NCI-H226 (cell line): ENCODE data around the gene POLR3C.
"Not testable (repeated sequence)": the region's sequence is repeated elsewhere in the genome, so short reads cannot be mapped to it uniquely, and the experiment has no call there.

Experiments used
- DNase-seq: peaks from one replicate; pipeline ENCODE4 v3.0.0-alpha.2; 2015

Gene POLR3C

DNA sequence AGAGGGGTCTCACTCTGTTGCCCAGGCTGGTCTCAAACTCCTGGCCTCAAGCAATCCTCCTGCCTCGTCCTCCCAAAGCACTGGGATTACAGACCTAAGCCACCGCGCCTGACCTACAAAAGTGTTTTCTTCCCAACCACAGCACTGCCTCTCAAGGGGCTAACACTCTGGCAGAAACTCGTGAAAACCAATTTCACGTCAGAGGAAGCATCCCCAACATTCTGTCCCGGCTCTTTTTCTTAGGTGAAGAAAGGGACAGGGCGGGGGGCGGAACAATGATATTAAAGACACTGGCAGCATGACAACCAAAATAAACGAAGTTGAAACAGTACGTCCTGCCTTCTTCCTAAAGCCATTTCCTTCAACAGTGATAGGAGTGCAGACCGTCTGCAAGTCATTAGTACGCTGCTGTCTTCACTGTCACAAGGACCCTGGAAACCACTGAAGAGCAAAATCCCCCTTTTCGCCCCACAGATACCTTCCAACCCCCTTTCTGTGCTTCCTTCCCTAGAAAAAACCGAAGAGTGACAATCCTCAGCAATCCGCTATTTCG lies 1.1 kb upstream of the POLR3C start:
- not testable (repeated sequence) for DNase-seq

DNA sequence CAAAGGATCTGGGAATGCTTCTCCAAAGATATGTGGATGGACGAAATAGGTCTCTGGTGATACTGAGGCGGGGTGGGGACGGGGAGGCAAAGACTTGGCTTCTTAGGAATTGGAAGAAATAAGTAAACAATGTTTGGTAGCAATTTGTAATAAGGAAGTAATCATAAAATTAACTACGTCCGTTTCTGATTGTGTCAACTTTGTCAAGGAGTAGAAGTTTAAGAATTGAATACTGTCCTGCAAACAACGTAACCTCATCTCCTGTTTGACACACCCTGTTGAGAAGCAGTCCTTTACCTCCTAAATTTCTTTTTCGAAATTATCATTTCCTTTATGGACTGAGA lies 471 bp downstream of the POLR3C start:
- no peak for DNase-seq

DNA sequence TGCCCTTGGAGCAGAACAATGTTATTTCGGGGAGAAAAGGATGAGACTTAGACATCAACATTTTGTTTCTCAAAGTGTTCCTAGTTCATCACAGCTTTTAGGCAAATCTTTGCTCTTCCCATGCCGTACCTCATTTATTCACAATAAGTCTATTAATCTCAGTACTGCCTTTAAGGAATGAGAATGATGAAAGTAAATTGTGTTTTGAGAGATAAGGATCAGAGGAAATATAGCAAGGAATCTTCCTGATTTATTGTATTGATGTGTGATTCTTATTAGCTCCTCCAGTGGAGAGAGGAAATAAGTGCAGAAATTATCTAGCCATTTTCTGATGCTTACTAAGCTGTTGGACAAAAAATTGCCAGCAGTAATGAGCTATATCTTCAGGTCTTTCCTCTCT lies 2.0 kb downstream of the POLR3C start:
- DNase-seq: no peak

DNA sequence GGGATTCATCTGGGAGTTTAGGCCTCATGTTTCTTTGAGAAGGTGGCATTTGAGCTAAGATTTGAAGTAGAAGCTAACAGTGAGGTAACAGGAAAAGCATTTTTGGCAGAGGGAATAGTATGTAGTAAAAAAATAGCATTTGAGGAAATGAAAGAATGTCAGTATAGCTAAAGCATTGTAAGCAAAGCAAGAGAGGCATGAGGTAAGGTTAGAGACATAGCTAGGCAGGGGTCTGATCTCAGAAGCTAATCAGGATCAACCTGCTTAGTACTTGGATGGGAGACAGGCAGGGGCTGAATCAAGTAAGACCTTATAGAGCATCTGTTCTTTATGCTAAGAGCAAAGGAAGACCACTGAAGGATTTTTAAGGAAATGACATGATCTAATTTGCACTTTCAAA lies 4.0 kb downstream of the POLR3C start:
- DNase-seq: no peak

DNA sequence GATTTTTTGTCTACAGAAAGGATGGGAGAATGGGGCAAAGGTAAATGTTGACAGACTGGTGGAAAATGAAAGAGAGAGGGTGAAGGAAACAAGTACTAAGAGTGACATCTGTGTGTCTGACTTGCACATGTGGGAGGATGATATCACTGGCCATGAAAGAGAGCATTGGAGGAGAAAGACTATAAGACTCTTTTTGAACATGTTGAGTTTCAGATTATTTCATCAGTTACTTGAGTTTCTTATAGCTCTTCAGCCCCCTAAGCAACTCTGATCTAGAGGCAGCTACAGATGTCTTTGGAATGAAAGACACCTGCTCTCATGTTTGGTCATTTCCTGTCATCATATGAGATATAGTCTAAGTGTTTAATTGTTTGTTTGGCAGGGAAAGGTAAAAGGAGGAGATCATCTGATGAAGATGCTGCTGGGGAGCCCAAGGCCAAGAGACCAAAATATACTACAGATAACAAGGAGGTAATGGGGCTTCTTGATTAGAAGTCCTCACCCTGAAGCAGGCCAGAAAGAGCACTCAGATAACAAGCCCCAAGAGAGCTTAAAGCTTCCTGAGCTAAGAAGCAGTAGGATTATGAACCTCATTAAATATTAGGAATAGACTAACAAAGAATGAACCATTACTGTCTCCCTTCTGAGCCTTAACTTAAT lies 4.5 kb downstream of the POLR3C start:
- no peak for DNase-seq

DNA sequence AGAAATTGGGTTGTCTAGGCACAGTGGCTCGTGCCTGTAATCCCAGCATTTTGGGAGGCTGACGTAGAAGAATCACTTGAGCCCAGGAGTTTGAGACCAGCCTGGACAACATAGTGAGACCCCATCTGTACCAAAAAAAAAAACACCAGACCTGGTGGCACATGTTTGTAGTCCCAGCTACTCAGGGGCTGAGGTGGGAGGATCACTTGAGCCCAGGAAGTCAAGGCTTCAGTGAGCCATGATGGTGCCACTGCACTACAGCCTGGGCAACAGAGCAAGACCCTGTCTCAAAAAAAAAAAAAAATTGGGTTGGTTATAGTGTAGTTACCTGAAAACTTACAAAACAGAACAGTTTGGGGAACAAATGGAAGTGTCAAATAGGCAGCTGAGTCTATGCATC lies 6.8 kb downstream of the POLR3C start:
- DNase-seq: not testable (repeated sequence)

DNA sequence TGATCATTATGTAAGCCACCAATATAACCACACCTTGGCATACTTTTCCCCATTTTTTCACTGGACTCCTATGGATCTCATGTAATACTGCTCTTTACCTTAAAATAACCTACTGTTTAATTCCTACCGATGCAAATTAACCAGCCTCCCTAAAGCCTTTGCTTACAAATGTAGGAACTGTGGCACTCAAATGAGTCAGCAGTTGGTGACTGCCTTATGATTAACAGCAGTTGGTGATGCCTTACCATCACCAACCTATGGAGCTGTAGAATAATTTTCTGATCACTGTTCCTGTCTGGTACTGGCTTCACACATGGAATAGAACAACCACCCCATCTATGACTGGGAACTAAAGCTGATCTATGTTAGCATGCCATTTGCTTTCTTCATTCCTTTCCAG lies 13.7 kb downstream of the POLR3C start:
- no peak for DNase-seq

DNA sequence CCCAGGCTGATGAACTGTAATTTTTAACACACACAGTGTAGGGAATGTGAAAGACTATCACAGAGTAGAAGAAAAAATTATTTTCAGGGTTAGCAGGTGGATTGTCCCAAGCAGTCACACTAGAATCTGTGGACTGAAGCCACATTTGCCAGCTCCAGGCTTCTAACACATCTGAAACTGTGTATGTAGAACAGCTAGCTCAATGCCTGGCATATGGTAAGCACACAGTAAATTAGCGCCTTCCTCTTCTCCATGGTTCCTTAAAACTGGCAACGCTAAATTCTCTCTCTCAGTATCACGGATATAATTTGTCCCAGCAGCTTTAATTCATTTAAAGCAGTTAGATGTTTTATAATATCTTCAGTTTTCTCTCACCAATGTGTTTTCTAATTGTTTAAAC lies 19.0 kb downstream of the POLR3C start:
- DNase-seq: no peak

DNA sequence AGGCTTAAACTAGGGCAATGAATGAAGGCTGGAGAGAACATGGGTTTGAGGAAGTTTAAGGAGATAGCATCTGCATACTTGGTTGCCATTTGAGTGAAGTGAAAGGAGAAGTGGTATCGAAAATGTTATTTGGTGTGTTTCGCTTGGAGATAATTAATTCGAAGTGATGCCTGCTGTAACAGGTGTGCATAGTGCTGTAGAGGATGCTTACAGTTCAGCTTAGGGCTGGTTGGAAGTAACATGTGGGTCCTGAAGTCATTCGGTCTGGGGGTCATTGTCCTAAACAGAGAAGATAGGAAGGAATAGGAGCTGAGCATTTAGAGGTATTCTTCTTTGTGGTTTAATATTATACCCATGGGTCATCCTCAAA lies 21.1 kb downstream of the POLR3C start:
- no peak for DNase-seq

DNA sequence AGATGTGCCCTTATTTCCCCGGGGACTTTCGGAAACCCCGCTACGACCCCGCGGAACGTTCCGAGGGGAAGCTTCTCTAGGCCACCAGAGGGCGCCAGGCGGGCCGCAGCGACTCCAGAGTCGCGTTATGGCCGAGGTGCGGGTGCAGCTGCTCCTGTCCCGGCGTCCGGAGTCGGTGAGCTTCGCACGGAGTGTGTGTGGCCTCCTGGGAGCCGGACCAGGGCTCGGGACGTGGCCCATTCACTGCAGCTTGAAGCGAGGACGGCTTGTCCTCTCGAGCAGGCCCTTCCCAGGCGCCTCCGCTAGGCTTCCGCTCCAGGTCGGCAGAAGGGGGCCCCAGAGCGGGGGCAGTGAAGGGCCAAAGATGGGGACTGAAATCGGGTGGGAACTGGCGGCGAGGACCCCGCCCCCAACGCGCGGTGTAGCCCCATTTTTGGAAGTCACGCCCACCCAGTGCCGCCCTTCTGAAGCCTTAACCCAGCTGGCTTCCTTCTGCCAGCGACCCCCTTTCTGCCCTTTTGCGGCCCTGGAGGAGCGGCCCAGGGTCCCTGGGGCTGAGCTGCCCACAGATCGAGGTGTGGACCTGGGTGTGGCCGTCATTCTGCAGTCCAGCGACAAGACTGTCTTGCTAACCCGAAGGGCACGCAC lies 21.6 kb downstream of the POLR3C start, which contains the start of gene NUDT17:
NUDT17 (plus strand) TSS at position 117 of the 648 bp plus-strand sequence; CDS start at position 128, 11 bp downstream.
- DNase-seq: peak; percentile 60

DNA sequence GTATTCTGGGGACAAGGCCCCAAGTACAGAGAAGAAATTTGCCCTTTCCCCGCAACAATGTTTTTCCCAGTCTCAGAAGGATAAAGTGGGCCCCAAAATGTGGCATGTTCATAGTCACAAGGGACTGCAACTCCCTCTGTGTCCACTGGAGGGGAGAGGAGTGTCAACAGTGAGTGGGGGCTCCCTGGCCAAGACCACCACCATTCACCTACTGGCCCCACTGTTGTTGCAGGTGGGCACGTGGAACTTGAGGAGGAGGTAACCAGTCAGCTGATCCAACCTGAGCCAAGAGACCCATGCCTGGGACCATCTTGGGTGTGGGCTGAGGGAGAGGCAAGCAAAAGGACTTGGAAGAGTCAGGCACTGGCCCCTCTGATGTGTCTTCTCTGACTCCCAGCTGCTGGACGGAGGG lies 22.2 kb downstream of the POLR3C start:
- no peak for DNase-seq

DNA sequence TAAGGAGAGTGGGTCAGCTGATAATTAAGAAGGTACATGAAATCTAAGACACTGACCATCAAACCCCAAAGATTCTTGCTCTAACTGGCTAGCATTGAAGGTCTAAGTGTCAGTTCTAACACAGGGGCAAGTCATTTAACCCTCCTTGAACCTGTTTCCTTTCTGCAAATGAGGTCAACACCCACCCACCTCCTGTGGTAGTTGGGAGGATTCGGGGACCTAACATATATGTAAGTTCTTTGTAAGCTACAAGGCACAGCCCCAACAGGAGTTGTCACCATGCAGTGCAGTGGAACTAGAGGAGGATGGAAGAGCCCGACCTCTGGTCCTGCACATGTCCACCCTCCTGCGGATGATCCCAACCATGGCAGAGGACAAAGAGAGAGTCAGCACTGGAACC lies 23.8 kb downstream of the POLR3C start:
- DNase-seq: no peak

DNA sequence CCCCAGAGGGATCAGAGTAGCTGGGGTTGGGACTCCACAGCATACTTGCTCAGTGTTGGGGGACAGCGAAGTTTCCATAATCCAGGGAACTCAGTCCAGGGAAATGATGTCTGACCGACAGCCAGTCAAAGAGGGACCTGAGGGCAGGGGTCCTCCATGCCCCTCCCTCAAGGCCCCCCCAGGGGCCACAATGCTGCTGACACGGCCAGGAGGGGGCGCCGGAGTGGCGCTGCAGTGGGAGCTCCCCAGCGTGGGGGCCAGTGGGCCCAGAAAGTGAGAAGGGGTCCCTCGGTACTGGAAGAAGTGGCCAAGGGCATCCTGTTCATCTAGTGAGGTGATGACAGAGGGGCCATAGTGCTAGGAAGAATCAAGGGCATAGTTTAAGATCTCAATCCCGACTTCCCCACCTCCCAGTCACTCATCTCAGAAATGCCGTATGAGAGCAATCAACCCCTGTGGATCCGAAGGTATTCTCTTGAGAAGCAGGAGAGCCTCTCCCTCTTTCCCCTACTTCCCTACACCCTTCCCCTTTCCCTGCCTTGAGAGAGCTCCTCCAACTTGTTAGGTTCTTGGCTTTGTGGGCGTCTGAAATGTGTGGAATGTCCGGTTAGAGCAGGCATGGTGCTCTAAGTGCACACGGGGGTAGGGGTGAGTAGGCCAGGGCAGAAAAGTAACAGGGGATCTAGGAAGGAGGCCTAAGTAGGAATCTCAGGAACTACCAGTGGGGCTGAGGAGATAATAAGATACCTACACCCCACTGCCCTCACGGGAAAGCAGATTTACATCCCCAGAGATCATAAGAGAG lies 25.6 kb downstream of the POLR3C start:
- peak; percentile 91 for DNase-seq

DNA sequence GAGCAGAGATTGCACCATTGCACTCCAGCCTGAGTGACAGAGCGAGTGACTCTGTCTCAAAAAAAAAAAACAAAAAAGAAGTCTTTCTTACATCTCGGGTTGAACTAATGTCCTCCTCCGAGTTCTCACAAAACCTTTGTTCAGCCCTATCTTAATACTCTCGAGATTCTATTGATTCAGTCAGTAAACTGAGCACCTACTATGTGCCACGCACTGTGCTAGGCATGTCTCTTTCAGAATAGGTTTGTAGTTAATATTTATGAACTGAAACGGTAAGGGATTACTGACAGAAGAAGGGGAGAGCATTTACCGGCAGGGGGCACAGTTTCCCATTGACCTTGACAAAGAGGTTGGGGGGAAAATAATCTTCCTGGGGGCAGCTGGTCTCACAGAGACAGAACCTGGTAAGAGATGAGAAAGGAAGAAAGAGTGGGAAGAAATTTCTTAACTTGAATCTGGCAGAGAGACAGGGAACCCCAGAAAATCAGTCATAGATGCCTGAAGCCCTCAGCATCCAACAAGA lies 31.5 kb downstream of the POLR3C start:
- no peak for DNase-seq

DNA sequence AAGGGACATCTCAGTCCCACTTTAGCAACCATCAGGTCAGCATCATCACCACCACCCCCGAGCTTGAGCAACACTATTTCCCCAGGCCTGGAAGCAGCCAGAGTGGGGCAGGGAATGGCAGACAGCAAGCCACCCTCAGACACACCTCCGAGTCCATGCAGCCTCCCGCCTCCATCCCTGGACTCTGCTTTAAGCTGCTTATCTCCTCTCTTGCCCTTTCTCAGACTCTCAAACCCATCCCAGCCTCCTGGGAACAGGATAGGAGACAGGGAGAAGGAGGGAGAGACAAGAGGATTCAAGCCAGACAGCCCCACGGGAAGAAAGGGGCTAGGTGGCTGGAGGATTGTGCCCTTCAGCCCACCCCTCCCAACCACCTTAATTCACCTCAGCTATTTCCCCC lies 33.2 kb downstream of the POLR3C start:
- no peak for DNase-seq

DNA sequence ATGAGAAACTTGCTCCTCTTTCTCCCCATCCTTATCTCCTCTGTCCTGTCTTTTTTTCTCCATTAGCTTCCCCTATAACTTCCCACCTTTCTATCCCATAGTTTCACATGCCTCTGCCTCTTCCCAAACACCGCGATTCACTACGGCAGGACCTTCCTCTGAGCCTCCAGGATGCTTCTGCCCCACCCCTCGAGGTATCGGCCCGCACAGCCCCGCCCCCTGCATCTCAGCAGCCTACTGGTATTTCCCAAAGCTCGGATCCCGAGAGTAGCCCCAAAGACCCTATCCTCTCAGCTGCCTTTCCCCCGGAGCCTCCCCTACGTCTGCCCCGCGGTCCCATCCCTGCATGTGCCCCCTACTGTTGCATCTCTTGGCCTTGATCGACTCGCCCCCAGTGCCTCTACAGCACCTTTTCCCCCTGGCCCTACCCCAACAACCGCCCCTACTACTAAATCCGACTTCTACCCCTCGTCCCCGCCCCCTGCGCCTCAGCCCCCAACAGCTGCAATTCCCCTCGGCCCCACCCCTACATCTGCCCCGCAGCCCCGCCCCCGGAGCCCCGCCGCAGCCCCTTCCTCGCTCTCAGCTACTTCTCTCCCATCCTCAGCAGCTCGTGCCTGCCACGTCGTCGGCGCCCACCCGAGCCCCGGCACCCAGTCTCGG lies 34.4 kb downstream of the POLR3C start:
- DNase-seq: peak; percentile 25

DNA sequence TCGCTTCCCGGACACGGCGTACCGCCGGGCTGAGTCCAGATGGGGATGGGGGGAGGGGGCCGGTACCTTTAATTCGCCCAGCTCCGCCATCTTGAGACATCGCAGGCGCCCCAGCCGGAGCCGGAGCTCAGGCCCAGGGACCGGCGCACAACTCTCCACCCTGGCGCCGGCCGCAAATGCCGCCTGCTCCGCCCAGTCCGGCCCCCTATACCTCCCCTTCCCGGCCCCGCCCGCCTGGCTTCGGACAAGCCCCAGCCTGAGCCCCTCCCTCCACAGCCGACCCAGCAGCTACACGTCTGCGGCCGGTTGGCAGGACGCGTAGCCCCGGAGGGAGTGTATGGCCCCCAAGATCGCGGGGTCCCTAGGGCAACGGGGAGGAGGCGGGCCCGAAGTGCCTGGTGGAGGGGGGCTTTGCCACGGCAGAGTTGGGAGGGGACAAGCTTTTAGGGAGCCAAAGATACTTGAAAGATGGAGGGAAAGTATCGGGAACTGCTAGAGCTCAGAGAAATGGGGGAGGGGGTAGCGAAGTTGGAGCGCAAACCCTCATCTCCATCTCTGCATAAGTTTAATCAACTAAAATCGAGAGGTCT lies 35.0 kb downstream of the POLR3C start, which contains the start of gene PIAS3:
PIAS3 (minus strand) TSS at position 181 of the 590 bp plus-strand sequence; CDS start at position 90, 91 bp downstream.
- DNase-seq: peak; percentile 91

DNA sequence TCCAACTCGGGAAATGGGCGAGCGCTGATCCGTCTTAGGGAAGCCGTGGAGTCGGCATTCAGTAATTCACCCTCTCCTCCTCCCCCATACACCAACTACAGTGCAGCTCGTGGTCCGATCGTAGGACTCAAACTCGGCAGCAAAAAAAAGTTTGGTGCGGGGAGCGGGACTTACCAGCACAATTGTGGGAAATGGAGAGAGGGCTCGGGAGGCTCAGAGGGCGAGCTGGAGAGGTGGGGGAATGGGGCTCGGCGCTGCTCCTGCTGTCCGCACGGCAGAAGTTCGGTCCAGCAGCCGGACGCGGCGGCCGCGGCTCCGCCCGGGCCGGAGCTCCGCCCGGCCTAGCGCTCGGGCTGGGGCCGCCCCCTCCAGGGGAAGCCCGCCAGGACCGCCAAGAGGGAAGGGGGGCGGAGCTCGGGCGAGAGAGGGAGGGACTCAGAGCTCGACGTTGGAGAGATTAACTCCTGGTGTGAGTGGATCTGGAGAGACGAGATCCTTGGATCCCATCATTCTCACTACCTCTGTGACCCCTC lies 35.6 kb downstream of the POLR3C start:
- DNase-seq: peak; percentile 87

DNA sequence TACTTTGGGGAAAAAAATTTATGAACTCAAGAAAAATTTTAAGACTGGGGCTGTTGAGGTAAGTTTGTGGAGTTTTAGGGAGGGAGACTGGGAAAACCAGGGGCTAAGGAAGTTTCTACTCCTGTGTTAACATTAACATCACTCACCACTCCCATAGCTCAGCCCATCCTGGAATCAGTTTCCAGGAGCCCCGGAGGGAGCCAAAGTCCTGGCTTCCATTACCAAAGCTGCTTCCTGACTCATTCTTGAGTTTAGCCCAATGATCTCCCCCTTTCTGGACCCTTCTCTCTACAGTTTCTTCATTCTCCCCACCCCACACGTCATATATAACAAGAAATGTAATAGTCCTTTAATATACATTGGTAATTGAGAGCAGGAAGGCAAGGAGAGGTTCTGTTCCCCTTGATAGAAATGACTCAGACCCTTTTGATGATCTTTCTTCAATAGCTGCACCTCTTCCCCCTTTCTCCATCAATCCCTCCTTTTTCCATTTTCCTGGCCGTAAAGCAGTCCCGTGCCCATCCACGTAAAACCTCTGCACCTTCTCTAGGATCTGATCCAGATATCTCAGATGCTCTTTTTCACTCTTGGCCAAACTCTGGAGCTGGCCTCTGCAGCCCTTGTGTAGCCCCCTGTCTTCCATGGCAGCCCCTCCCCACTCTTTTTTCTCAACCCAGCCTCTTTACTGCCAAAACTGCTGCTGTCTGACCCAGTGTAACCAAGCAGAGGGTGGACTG lies 39.5 kb downstream of the POLR3C start:
- no peak for DNase-seq

DNA sequence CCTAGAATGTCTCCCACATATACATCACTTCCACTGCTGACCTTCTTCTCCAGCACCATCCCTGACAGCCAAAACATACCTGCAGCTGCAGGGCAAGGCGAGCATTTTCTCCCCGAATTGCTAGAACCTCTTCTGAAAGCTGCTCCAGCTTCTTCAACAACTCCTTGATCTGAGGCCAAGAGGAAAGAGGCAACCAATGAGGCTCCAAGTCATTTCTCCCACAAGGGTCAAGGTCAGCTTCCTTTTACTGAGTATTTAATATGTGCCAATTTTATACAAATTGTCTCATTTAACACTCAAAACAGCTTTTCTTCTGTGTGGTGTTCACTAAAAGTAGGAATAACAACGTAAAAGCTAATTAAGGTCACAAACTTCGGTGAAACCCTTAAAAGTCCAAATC lies 44.2 kb downstream of the POLR3C start:
- no peak for DNase-seq
